K562 (cell line): ENCODE results near the gene SPRY4. TPM values are rescaled to one million over a fixed set of nuclear protein-coding genes. Genes with fewer than 3 reads are reported as not detected.
A peak's percentile ranks its signal among the peaks of the same experiment; 100 is the strongest.

Experiments used
- ATAC-seq: fragments of 200-7000 bp; cut with Tn5 transposase; 3 replicates; pipeline ENCODE4 v1.9.1; 2020; ENCODE audit warnings: moderate library complexity
- BruUV-seq: library from RNA; stranded (reverse); fragments of 400-500 nt; replicated peaks from 2 replicates; lab custom pipeline; 2021; lab: Mats Ljungman, UMichigan
- CTCF ChIA-PET: fragments of 300-600 bp; formaldehyde crosslinking; extraction: SDS; loops from one replicate; lab custom pipeline; 2021; ENCODE audit warnings: low intra/inter-chr PET ratio; lab: Yijun Ruan, JAX
- POLR2A ChIA-PET: fragments of 300-600, 350-650 bp; sonication (Branson Sonifier 250); formaldehyde crosslinking; extraction: SDS; loops from one replicate; lab custom pipeline; 2021; ENCODE audit warnings: antibody characterized with exemption, inconsistent platforms; lab: Yijun Ruan, JAX
- DNase-seq, 4 experiments: peaks; one replicate each; pipeline versions ENCODE4 v3.0.0 to v3.0.0-alpha.2; 2011 to 2018; ENCODE audit warnings: low spot score in 3 of 4, mixed read lengths in 3 of 4; ENCODE audit errors: extremely low read depth in 1 of 4
- FAIRE-seq: peaks from 2 replicates; lab custom pipeline; 2011; peaks lifted over from hg19 to GRCh38; lab: Jason Lieb, UNC
- H2AFZ ChIP-seq: 2 replicates; pipeline ENCODE4 v1.6.0; 2011; ENCODE audit warnings: low read depth, low read length, control low read depth, inconsistent platforms
- H3K27ac ChIP-seq: fragments of 200-600 bp; 3 replicates; pipeline ENCODE4 v1.8.0; 2011; ENCODE audit warnings: low read depth, mild to moderate bottlenecking, control low read depth, inconsistent platforms, low read length, moderate library complexity, mixed read lengths; ENCODE audit errors: extremely low read depth
- H3K27me3 ChIP-seq, 2 experiments: fragments of 300-600 bp in 1 of 2; 2 replicates in 1 of 2; 3 replicates in 1 of 2; pipeline versions ENCODE4 v1.6.0 to v1.8.0; 2011; ENCODE audit warnings: inconsistent platforms in 2 of 2, low read length in 2 of 2, mild to moderate bottlenecking in 1 of 2, mixed read lengths in 1 of 2, moderate library complexity in 1 of 2; ENCODE audit not compliant: control insufficient read depth in 2 of 2, insufficient read depth in 2 of 2
- H3K36me3 ChIP-seq: fragments of 300-600 bp; 3 replicates; pipeline ENCODE4 v1.8.0; 2011; ENCODE audit warnings: mild to moderate bottlenecking, low read length, inconsistent platforms; ENCODE audit not compliant: control insufficient read depth, insufficient read depth
- H3K4me1 ChIP-seq, 2 experiments: fragments of 200-600 bp in 1 of 2; replicated peaks in 1 of 2; 2 replicates in 1 of 2; 3 replicates in 1 of 2; pipeline versions ENCODE4 v1.5.1 to v1.8.0; 2011; ENCODE audit warnings: inconsistent platforms in 2 of 2, low read length in 2 of 2, mild to moderate bottlenecking in 1 of 2, mixed read lengths in 1 of 2, moderate library complexity in 1 of 2; ENCODE audit not compliant: control insufficient read depth in 2 of 2, insufficient read depth in 2 of 2
- H3K4me2 ChIP-seq: 2 replicates; pipeline ENCODE4 v1.6.1; 2011; ENCODE audit warnings: low read length, control low read depth, inconsistent platforms, mixed read lengths; ENCODE audit not compliant: insufficient read depth
- H3K4me3 ChIP-seq: fragments of 200-600 bp; sonication (generic), shearing (Covaris generic); 2 replicates; pipeline ENCODE4 v1.5.1; 2016; ENCODE audit warnings: control low read depth, inconsistent platforms
- H3K79me2 ChIP-seq: fragments of 200-600 bp; 3 replicates; pipeline ENCODE4 v1.8.0; 2011; ENCODE audit warnings: low read length, inconsistent platforms; ENCODE audit not compliant: control insufficient read depth, insufficient read depth
- H3K9ac ChIP-seq, 2 experiments: 2 replicates each; pipeline versions ENCODE4 v1.6.0 to v1.6.1; 2011; ENCODE audit warnings: low read depth in 2 of 2, low read length in 2 of 2, control low read depth in 1 of 2, inconsistent platforms in 1 of 2, mild to moderate bottlenecking in 1 of 2, mixed read lengths in 1 of 2; ENCODE audit not compliant: insufficient read depth in 1 of 2
- H3K9me1 ChIP-seq: one replicate; pipeline ENCODE4 v1.6.0; 2011; ENCODE audit warnings: inconsistent platforms, mild to moderate bottlenecking, low read length, moderate library complexity; ENCODE audit not compliant: control insufficient read depth, insufficient read depth
- H3K9me3 ChIP-seq: replicated peaks from 2 replicates; pipeline ENCODE4 v1.5.1; 2011; ENCODE audit warnings: low read depth, low read length, inconsistent platforms; ENCODE audit not compliant: control insufficient read depth, insufficient read depth
- H4K20me1 ChIP-seq: replicated peaks from 2 replicates; pipeline ENCODE4 v1.6.1; 2011; ENCODE audit warnings: low read length, inconsistent platforms, mixed read lengths; ENCODE audit not compliant: control insufficient read depth, insufficient read depth
- ARHGAP35 ChIP-seq: fragments of 450-650 bp; IDR thresholded peaks from 2 replicates; pipeline ENCODE4 v1.6.1; 2018; ENCODE audit not compliant: partially characterized antibody
- CBX3 ChIP-seq, 2 experiments: IDR thresholded peaks; 1 replicate in 1 of 2; 2 replicates in 1 of 2; pipeline ENCODE4 v1.6.1; 2012; ENCODE audit warnings: inconsistent platforms in 2 of 2, low read length in 2 of 2, borderline replicate concordance in 1 of 2, control low read depth in 1 of 2
- HNRNPLL ChIP-seq: fragments of 200-400 bp; formaldehyde crosslinking; IDR thresholded peaks from 2 replicates; pipeline ENCODE4 v1.6.1; 2017; ENCODE audit warnings: low read length, low read depth, mild to moderate bottlenecking; ENCODE audit not compliant: poor library complexity, severe bottlenecking
- KDM1A ChIP-seq, 2 experiments: fragments of 450-650 bp; IDR thresholded peaks; 2 replicates each; pipeline ENCODE4 v1.6.1; 2016; ENCODE audit warnings: mild to moderate bottlenecking in 2 of 2
- MED1 ChIP-seq: sonication (generic); formaldehyde crosslinking; IDR thresholded peaks from 2 replicates; pipeline ENCODE4 v1.8.1; 2023; ENCODE audit warnings: missing genetic modification reagents, borderline replicate concordance
- NCOA1 ChIP-seq: fragments of 450-650 bp; IDR thresholded peaks from 2 replicates; pipeline ENCODE4 v1.6.1; 2016; ENCODE audit warnings: low read depth
- TRIM24 ChIP-seq, 2 experiments: fragments of 450-650 bp; IDR thresholded peaks; 2 replicates each; pipeline ENCODE4 v1.6.1; 2016
- TRIM28 ChIP-seq: fragments of 450-650 bp; IDR thresholded peaks from 2 replicates; pipeline ENCODE4 v1.6.1; 2017
- ZNF316 ChIP-seq: fragments of 450-650 bp; IDR thresholded peaks from 2 replicates; pipeline ENCODE4 v1.6.1; 2016
- ZNF778 ChIP-seq: fragments of 450-650 bp; formaldehyde crosslinking; IDR thresholded peaks from 2 replicates; pipeline ENCODE4 v1.4.0; 2020; ENCODE audit warnings: mild to moderate bottlenecking, moderate library complexity
- whole genome bisulfite sequencing: fragments of 100-300 bp; shearing (Covaris generic); methylation state at CpG from one replicate; pipeline ENCODE4 v1.1.6; 2016; ENCODE audit warnings: low coverage, mixed read lengths; ENCODE audit not compliant: insufficient coverage; ENCODE audit errors: missing lambda C conversion rate; 5-methylcytosine and 5-hydroxymethylcytosine counted together
- in situ Hi-C: fragments of 300-500 bp; cut with MboI; formaldehyde crosslinking; loops from 4 replicates; pipeline ENCODE4 v1.15.0; 2018; ENCODE audit warnings: inconsistent platforms, mixed read lengths
- intact Hi-C: fragments of 100-400 bp; cut with micrococcal nuclease; formaldehyde crosslinking; loops from 2 replicates; pipeline ENCODE4 v1.14.2; 2022
- polyA plus RNA-seq, 8 experiments: library from polyadenylated mRNA; depleted of rRNA in 4 of 8; stranded (reverse) in 5 of 8; unstranded in 3 of 8; fragments of >200 nt; fragmentation: Nextera tagmentation in 2 of 8; fragmentation: Illumina TruSeq in 1 of 8; extraction: Ambion mirVana in 2 of 8; extraction: Trizol in 1 of 8; gene quantifications; 2 replicates each; pipeline versions ENCODE4 v1.2.1 to v1.2.3, GENCODE V29; 2011 to 2014; ENCODE audit warnings: inconsistent platforms in 1 of 8, missing spikeins in 1 of 8
- total RNA-seq, 7 experiments: library from RNA; depleted of rRNA in 6 of 7; stranded (reverse); fragments of >200 nt in 6 of 7; fragmentation: Illumina TruSeq in 2 of 7; extraction: Trizol in 2 of 7; gene quantifications; 2 replicates each; pipeline versions ENCODE4 v1.2.1 to v1.2.3, GENCODE V29; 2011 to 2021; ENCODE audit warnings: low replicate concordance in 1 of 7
- TF ChIP-seq, protein P1 (sequence below): fragments of 250-450 bp; sonication (Bioruptor Pico); IDR thresholded peaks from 2 replicates; pipeline ENCODE4 v1.5.0; 2021

The SPRY4 gene
- total and polyA plus RNA-seq, 9 of the 15 experiments (the other 6 are each of a cell fraction or from before 2014, with no cell fraction given) = 2.6 to 24.2 (median 9.5) TPM

DNA sequence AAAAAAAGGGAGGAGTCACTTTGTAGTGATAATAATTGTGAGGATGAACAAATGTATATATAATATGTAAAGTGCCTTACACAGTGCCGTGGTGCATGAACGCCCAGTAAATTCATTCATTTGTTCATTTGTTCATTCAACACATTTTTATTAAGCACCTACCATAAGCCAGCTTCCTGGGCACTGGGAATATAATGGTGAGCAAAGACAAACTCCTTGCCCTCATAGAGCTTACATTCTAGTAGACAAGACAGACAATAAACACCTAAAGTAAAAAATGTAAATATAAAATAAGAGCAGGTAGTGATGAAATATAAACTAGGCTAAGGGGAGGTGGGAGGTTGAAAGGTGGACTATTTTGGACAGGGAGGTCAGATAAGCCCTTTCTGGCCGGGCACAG lies 32.0 kb downstream of the SPRY4 start:
- peaks cover 14 to 38% of the 10 kb centered on the region in 2 experiments; a peak in 3 of 5 replicates for H3K4me1 ChIP-seq
- ChIA-PET CTCF (no interaction called here), POLR2A (interaction anchor here (0.9 kb wide), 1 partner anchor 17 kb away, joined by 3 read pairs; no protein-coding TSS in a partner anchor)
- intact Hi-C loops (no loop called here), in situ Hi-C loops (no loop called here)
- H4K20me1 ChIP-seq = no peaks in the 10 kb centered on the region
- FAIRE-seq (no peak), DNase-seq (no peak), ATAC-seq (no peak)
- H3K9me1 ChIP-seq = no peaks in the 10 kb centered on the region
- no peaks in the 10 kb centered on the region for H3K36me3 ChIP-seq
- no TSS peak for BruUV-seq
- H3K79me2 ChIP-seq = no peaks in the 10 kb centered on the region
- H3K9ac ChIP-seq = no peak overlapping the region
- H3K4me3 ChIP-seq = no peak overlapping the region
- no peak overlapping the region for H3K4me2 ChIP-seq
- TF ChIP-seq CBX3 (IDR thresholded peaks at IDR 0.05; ENCODE audit: borderline replicate concordance in 1 of 2, low read length in 2 of 2) (peak in 1 of 2 experiments; percentile 49; a peak in 1 of 3 replicates), ARHGAP35 (no peak), KDM1A (IDR thresholded peaks at IDR 0.05) (0 out of 4 replicates have a peak, but pooled peaks of 1 of the 2 experiments have one; percentile 9), NCOA1 (no peak), TRIM28 (peak; percentile 79; the same call in 1 of the 2 replicates), MED1 (CRISPR knock-in tag) (no peak), ZNF778 (CRISPR knock-in tag) (no peak), HNRNPLL (no peak), ZNF316 (peak; percentile 75), TRIM24 (IDR thresholded peaks at IDR 0.05) (0 out of 4 replicates have a peak, but pooled peaks of 1 of the 2 experiments have one; percentile 18)
- TF ChIP-seq, protein P1, sequence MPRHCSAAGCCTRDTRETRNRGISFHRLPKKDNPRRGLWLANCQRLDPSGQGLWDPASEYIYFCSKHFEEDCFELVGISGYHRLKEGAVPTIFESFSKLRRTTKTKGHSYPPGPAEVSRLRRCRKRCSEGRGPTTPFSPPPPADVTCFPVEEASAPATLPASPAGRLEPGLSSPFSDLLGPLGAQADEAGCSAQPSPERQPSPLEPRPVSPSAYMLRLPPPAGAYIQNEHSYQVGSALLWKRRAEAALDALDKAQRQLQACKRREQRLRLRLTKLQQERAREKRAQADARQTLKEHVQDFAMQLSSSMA (CRISPR knock-in tag) = no peak
- H3K27ac ChIP-seq = no peak overlapping the region
- 75% methylated on average over 3 of the region's 3 CpGs for WGBS
- H3K27me3 ChIP-seq = no peaks in the 10 kb centered on the region
- H2AFZ ChIP-seq = no peak overlapping the region
- no peaks in the 10 kb centered on the region for H3K9me3 ChIP-seq
